ENCODE measurements around the gene SOHLH1. TPM values are rescaled to one million over a fixed set of nuclear protein-coding genes. Genes with fewer than 3 reads are reported as not detected.
A peak's percentile ranks its signal among the peaks of the same experiment; 100 is the strongest.
"Not testable (repeated sequence)": the region's sequence is repeated elsewhere in the genome, so short reads cannot be mapped to it uniquely, and the experiment has no call there.

The SOHLH1 gene
- polyA plus RNA-seq, 1 donor, result 0.13 TPM

- DNase-seq, result no peak
These were observed 21.6 kb downstream of the SOHLH1 start for GRCh38 chr9:135677641-135678168.

DNA sequence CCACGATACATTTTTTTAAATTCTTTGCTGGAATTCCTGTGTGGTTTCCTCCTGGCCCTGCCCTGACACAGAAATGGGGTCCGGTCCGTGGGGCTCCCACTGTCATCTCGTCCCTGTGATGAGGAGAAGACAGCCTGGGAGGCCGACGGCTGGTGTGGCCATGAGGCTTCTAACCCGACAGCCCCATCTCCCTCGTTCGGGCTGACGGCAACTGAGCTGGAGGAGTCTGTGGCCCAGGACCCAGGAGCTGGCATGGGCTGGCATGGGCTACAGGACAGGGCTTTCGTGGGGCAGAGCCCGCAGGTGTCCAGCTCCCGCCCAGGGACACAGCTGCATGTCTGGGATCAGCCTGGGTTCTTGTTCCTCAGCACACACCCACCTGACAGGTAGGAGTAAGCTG is 22.4 kb downstream of the SOHLH1 start:
- no peak for DNase-seq

GRCh38 chr9:135674977-135675376 is 24.3 kb downstream of the SOHLH1 start:
- no peak for DNase-seq

GRCh38 chr9:135673941-135674340 is 25.3 kb downstream of the SOHLH1 start:
- DNase-seq, result no peak

GRCh38 chr9:135672786-135673185 is 26.5 kb downstream of the SOHLH1 start:
- DNase-seq, result not testable (repeated sequence)

DNA sequence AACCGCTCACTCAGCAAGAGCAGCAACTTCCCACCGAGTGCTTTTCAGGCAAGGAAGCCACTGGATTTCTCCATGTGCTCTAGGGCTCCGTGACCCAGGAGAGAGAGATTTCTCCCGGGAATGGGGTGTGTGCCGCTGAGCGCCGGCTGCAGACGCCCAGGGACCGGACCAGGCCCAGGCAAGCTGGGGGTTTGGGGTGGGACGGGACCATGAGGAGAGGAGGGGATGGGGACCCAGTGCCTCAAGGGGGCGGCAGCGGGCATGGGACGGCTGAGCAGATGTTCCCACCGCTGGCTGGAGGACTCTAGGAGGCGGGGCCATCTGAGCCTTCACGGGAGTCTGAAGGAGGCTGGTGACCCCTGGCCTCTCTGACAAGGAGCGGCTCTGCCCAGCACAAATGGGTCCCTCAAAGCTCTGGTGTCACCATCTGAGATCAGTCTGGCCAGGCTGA is 27.7 kb downstream of the SOHLH1 start:
- no peak for DNase-seq

DNA sequence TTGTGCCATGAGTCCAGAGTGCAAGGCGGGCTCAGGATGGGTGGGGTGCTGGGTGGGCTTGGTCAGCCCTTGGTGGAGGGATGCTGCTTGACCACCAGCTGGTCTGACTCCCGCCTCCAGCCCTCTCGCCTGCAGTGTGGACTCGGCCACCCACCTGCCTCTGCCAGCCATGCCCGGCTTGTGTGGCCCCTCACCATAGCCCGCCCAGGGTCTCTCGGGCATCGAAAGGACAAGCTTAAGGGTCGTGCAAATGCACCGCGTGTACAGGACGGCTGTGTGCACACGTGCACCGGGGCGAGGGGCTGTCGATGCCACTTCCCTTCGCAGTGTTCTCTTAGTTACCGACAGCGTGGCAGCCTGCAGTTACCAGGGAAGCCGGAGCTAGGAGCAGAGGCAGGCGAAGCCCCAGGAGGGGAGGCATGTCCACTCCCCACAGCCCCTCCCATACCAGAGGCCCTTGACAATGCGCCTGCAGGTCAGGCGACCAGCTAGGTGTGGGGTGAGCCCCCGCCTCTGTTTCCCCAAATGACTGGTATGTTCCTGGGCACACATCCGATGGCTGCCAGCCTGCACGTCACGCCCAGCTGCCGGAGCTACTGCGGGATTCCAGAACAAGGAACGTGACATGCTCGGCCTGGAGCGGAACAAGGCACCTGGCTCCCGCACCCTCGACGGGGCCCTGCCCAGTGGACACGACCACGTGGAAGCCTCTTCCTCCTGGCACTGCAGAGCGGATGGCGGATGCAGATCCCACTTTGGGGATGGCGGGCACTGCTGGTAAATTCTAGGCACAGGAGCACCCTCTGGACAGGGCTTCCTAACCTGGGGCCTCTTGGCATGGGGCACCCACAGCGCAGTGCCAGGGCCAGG is 28.3 kb downstream of the SOHLH1 start:
- no peak for DNase-seq

DNA sequence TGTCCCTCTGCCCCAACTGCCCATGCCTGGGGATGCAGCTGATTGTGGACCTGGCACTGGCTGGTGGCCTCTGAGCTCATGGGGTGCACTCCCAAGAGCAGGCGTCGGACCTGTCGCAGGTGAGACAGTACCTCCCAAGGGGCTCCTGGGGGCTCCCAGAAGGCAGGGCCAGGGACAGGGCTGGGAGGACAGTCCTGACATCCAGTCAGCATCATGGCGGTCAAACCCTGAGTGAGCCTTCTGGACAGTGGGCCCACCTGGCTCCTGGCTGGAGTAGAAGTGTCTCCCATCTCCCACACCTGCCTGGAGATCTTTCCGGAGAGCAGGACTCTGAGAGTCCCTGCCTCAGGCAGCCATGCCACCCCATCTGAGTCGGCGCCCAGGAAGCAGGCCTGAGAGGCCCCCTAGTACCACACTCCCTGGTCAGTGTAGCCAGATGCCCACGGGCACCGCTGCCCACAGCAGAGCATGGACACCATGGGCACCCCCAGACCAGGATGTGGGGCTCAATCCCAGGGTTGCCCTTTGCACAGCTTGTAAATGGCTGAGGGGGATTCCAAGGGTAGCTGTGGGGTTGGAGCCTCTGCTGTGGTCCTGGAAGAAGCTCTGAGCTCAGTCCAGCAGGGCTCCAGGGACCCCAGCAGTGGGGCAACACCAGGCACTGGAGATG is 29.5 kb downstream of the SOHLH1 start:
- no peak for DNase-seq

DNA sequence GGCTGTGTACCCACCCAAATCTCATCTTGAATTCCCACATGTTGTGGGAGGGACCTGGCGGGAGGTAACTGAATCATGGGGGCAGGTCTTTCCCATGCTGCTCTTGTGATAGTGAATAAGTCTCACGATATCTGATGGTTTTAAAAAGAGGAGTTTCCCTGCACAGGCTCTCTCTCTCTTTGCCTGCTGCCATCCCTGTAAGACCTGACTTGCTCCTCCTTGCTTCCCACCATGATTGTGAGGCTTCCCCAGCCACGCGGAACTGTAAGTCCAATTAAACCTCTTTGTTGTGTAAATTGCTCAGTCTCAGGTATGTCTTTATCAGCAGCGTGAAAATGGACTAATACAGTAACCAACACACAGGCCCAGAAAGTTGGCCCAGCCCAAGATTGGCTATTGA is 30.3 kb downstream of the SOHLH1 start:
- DNase-seq, result not testable (repeated sequence)

DNA sequence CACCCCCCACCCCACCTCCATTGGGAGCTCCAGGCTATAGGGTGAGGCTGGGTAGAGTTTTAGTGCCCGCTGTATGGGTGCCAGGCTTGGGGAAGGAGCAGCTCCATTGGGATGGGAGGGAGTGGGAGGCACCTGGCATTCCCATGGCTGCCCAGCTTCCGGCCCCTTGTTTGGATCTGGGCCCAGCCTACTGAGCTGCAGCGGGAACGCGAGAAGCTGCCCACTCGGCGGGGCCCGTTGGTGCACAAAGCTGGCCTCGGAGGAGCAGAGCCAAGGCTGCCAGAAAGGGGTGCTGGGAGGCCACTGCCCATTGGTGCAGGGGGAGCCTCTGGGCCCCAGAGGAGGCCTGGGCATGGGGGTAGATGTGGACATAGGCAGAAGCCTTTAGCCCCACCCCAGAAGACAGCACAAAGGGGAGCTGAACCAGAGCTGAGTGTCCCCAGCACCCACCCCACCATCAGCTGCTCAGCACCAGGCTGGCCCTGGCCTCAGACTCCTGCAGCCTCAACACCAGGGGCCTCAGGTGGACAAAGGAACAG is 31.7 kb downstream of the SOHLH1 start:
- DNase-seq, result no peak

- DNase-seq, result no peak
These were observed 32.5 kb downstream of the SOHLH1 start for GRCh38 chr9:135666534-135667462.

DNA sequence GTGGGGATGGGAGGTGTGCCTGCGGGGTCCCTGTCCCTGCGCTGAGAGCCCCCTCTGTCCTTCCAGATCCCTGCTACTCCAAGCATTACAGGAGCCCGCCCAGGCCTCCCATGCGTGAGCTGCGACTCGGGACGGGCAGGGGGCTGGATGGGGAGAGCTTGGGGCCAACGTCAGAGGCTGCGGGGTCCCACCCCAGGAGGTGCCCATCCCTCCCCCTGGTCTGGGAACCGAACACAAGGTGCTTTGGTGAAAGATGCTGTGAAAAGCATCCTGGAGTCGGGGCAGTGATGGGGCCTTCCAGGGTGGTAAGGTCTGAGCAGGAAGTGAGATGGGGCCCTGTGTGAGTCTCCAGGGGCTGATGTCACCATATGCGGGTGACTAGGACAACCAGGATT is 33.5 kb downstream of the SOHLH1 start:
- DNase-seq, result no peak

DNA sequence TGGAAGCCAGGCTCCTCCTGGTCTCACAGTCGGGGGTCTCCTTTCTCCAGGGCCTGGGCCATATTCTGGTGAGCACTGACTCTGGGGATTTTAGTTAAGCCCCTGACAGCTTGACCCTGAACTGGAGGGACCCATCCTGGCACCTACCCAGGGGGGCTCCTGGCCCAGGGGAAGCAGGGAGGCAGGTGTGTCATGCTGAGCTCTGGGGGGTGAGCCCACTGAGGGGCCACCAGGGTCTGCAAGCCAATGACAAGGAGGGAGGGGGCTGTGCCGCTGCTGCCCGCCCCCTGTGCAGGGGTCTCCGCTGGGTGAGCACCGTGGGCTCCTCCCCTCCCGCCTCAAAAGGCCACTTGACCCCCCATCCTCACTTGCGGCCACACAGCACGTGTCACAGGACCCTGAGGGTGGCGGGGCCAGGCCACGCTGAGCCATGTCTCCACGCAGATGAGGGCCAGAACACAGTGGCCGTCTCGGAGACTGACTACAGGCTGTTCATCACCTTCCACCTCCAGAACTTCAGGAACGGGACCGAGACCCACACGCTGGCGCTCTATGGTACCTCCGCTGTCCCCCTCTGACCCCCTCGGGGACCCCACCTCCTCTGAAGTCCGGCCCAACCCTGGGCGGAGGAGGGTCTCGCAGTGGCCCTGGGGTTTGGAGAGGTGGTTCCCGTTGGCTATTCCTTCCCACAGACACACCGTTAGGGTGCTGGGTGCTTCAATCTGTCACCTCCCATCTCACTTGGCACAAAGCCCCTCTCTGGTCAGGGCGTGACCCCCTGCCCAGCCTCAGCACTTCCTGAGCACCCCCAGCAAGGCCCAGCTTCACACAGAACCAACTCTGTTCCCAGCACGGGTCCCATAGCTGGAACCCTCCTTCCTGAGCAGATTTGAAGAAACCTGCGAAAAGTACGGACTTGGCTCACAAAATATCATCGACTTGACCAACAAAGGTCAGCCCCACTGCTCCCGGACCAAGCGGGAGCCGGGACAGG is 34.2 kb downstream of the SOHLH1 start:
- DNase-seq, result no peak

DNA sequence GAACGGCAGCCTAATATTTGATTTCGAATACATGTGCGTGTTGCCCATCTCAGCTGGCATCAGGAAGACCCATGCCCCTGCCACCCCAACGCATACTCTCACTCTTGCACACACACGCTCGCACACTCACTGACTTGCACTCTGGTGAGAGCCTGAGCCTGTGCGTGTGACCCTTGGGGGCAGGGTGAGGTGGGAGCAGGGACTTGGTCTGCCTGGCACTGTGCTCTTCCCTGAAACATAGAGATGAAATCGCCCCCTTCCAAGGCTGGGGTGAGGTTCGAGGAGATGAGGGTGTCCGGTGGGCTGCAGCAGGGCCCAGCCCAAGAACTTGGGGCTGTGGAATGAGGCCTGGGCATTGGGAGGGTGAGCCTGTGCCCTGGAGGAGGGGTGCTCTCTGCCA is 35.0 kb downstream of the SOHLH1 start:
- no peak for DNase-seq

DNA sequence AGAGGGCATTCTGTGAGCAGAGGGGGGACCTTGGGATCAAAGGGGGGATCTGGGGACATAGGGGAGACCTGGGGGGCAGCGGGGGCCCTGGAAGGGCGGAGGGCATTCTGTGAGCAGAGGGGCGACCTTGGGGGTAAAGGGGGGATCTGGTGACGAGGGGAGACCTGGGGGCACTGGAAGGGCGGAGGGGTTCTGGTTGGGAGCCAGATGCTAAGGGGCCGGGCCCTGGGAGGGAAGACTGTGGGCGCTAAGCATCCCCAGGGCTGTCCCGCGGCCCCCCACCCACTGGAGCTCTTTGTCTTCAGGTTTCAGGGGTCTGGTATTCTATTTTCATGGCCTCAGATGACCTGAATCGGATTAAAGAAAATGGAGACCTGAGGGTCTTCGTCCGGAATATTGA is 35.4 kb downstream of the SOHLH1 start:
- DNase-seq, result no peak

DNA sequence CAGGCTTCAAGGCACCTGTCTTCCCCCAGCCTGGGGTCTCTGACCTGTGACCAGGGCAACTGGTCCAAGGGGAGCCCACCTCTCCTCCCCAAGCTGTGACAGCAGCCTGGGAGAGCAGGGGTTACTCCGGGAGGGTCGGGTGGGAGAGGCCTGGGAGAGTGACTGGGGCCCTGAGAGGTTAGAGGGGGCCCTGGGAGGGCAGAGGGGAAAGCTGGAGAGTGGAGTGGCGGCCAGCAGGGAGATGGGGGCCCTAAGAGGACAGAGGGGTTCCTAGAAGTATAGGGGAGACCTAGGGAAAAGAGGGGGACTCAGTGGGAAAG is 35.9 kb downstream of the SOHLH1 start:
- DNase-seq, result no peak

DNA sequence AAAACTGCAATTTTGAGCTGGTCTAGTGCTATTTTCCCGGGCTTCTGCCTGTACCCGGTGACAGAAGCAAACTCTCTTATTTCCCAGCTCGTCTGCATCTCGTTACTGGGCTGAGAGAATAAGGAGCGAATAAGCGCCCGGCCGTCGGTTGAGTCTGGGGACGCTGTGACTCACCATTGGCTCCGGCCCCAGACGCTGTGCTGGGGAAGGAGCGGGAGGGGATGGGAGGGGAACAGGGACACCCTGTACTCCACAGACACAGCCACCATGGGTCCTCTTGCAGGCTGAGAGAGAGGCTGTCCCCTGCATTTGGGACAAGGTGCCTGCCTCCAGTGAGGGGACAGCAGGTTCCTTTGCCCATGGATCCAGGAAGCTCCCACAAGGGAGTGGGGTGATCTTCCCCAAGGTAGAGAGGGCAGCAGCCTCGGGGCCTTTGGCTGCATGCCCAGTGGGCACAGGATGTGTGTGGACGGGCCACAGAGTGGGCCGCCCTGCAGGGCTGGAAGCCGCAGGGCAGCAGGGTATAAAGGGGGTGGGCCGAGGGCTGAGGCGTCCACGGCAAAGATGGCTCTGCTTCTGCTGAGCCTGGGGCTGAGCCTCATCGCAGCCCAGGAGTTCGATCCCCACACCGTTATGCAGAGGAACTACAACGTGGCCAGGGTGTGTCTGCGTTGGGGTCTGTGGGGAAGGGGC is 36.4 kb downstream of the SOHLH1 start, which contains the start of gene LCN9:
Gene LCN9 (plus strand): TSS at position 552 of the 693 bp plus-strand sequence. CDS start 13 bp downstream, at position 565.
- DNase-seq, result peak; percentile 81

GRCh38 chr9:135661816-135662560 is 37.3 kb downstream of the SOHLH1 start:
- peak; percentile 20 for DNase-seq

DNA sequence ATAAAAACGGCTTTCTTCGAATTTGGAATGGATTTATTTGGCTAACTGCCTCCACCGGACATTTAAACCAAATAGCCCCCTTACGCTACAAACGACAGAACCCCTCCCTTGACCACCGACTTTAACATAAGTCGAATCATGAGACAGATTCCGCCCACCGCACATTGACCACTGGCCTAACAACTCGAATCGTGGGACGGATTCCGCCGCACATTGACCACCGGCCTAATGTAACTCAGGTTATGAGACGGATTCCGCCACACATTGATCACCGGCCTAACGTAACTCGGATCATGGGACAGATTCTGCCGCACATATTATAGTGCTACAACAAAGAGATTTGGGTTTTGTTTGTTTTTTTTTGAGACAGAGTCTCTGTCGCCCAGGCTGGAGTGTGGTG is 38.9 kb downstream of the SOHLH1 start:
- no peak for DNase-seq

DNA sequence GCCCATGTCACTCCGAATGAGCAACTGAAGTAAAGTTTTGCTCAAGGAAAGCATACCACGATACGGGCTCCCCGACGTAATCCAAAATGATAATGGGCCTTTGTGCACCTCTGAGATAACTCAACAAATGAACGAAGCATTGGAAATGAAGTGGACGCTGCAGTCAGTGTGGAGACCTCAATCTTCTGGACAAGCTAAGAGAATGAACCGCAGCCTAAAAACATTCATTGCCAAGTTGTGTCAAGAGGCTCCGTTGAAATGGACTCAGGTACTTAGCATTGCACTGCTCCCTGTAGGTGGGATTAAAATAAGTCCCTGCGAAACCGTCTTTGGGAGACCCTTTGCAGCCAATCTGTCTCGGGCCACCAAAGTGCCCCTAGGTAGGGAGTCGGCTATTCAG is 40.0 kb downstream of the SOHLH1 start:
- no peak for DNase-seq

Measured in hindlimb muscle (tissue), 1 donor.